Measurements from ENCODE around the gene CSN2. TPM values are rescaled to one million over a fixed set of nuclear protein-coding genes. Genes with fewer than 3 reads are reported as not detected.

Gene CSN2
- total and polyA plus RNA-seq, 9 of the 15 experiments (the other 6 are each of a cell fraction or from before 2014, with no cell fraction given): not detected

DNA sequence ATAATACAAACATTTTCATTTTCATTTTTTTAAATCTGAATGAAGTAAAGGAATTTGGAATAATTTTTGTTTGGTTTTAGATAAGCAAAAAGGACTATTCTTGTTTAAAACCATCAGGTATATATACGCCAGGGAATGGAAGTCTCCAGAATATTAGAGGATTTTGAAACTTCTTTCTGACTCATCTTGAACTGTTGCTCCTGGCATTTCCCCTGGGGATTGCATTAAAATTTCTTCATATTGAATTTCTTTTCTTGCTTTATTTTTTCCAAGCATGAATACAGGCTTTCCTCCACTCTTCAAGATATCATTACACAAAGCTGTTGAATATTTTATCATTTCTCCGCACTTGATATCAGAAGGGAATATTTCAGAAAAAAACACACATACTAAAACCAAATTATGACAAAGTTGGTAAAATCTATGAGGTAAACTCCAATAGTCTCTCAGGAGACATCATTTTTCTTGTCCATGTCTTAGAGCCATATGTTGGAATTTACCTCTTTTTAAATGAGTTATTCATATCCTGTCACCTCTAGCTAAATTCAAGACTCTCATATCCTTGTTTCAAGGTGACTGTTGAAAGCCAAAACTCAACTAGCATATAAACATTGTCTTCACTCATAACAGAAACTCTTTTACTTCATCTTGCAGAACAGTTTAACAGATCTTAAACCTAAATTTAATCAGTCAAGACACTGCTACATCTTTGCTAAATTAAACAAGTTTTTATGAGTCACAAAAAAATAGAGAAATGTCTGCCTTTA lies 55.3 kb downstream of the CSN2 start:
- H3K4me3 ChIP-seq: no peak overlapping the region
- no peaks in the 10 kb centered on the region for H3K9me1 ChIP-seq (ENCODE audit: control insufficient read depth, insufficient read depth, low read length)
- H2AFZ ChIP-seq (ENCODE audit: low read depth, low read length): no peak overlapping the region
- no peaks in the 10 kb centered on the region for H3K79me2 ChIP-seq (ENCODE audit: control insufficient read depth, insufficient read depth, low read length)
- no peaks in the 10 kb centered on the region for H3K9me3 ChIP-seq (replicated peaks; ENCODE audit: control insufficient read depth, insufficient read depth, low read depth, low read length)
- no peak overlapping the region for H3K9ac ChIP-seq (ENCODE audit: insufficient read depth in 1 of 2, low read depth in 2 of 2, low read length in 2 of 2)
- ChIA-PET CTCF (ENCODE audit: low intra/inter-chr PET ratio) (no interaction called here), POLR2A (interaction anchor here (0.6 kb wide), 1 partner anchor 1402 kb away, joined by 3 read pairs; no protein-coding TSS in a partner anchor)
- intact Hi-C loops (cut with micrococcal nuclease) (no loop called here), in situ Hi-C loops (cut with MboI) (no loop called here)
- no peak overlapping the region for H3K4me2 ChIP-seq (ENCODE audit: insufficient read depth, low read length)
- BruUV-seq (replicated peaks): no TSS peak
- WGBS (ENCODE audit: insufficient coverage, low coverage, missing lambda C conversion rate): 0% methylated on average over 2 of the region's 2 CpGs
- no peak overlapping the region for H3K27ac ChIP-seq (ENCODE audit: extremely low read depth, low read depth, low read length)
- H3K36me3 ChIP-seq (ENCODE audit: control insufficient read depth, insufficient read depth, low read length): no peaks in the 10 kb centered on the region
- ATAC-seq (no peak), DNase-seq (ENCODE audit: extremely low read depth in 1 of 4, low spot score in 3 of 4) (no peak), FAIRE-seq (no peak)
- no peak for TF ChIP-seq ZNF766 (CRISPR knock-in tag; conservative IDR thresholded peaks at IDR 0.05)
- no peak for TF ChIP-seq ELF1 (tag; IDR thresholded peaks at IDR 0.05)
- TF ChIP-seq, protein P1, sequence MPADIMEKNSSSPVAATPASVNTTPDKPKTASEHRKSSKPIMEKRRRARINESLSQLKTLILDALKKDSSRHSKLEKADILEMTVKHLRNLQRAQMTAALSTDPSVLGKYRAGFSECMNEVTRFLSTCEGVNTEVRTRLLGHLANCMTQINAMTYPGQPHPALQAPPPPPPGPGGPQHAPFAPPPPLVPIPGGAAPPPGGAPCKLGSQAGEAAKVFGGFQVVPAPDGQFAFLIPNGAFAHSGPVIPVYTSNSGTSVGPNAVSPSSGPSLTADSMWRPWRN (IDR thresholded peaks at IDR 0.05; ENCODE audit: low read depth): no peak
- TF ChIP-seq, protein P2, sequence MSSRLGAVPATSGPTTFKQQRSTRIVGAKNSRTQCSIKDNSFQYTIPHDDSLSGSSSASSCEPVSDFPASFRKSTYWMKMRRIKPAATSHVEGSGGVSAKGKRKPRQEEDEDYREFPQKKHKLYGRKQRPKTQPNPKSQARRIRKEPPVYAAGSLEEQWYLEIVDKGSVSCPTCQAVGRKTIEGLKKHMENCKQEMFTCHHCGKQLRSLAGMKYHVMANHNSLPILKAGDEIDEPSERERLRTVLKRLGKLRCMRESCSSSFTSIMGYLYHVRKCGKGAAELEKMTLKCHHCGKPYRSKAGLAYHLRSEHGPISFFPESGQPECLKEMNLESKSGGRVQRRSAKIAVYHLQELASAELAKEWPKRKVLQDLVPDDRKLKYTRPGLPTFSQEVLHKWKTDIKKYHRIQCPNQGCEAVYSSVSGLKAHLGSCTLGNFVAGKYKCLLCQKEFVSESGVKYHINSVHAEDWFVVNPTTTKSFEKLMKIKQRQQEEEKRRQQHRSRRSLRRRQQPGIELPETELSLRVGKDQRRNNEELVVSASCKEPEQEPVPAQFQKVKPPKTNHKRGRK (tag; IDR thresholded peaks at IDR 0.05): no peak
- TF ChIP-seq HIVEP1 (CRISPR knock-in tag; IDR thresholded peaks at IDR 0.05): no peak
- no peak for TF ChIP-seq SRSF9 (IDR thresholded peaks at IDR 0.05; ENCODE audit: borderline replicate concordance, low read depth, low read length)
- TF ChIP-seq, protein P3, sequence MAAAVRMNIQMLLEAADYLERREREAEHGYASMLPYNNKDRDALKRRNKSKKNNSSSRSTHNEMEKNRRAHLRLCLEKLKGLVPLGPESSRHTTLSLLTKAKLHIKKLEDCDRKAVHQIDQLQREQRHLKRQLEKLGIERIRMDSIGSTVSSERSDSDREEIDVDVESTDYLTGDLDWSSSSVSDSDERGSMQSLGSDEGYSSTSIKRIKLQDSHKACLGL (CRISPR knock-in tag; IDR thresholded peaks at IDR 0.05; ENCODE audit: borderline replicate concordance, poor library complexity, severe bottlenecking): no peak
- no peak for TF ChIP-seq SAFB2 (IDR thresholded peaks at IDR 0.05; ENCODE audit: borderline replicate concordance, low read depth, low read length, severe bottlenecking)
- TF ChIP-seq GABPA (tag; conservative IDR thresholded peaks at IDR 0.05; ENCODE audit: low read depth): no peak
- TF ChIP-seq, protein P4, sequence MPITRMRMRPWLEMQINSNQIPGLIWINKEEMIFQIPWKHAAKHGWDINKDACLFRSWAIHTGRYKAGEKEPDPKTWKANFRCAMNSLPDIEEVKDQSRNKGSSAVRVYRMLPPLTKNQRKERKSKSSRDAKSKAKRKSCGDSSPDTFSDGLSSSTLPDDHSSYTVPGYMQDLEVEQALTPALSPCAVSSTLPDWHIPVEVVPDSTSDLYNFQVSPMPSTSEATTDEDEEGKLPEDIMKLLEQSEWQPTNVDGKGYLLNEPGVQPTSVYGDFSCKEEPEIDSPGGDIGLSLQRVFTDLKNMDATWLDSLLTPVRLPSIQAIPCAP (CRISPR knock-in tag; IDR thresholded peaks at IDR 0.05; ENCODE audit: borderline replicate concordance): no peak
- TF ChIP-seq BRCA1 (IDR thresholded peaks at IDR 0.05): no peak
- no peak for TF ChIP-seq BRCA1 (CRISPR knock-in tag; IDR thresholded peaks at IDR 0.05)
- TF ChIP-seq KAT8 (IDR thresholded peaks at IDR 0.05; ENCODE audit: low read depth): no peak
- TF ChIP-seq, protein P5, sequence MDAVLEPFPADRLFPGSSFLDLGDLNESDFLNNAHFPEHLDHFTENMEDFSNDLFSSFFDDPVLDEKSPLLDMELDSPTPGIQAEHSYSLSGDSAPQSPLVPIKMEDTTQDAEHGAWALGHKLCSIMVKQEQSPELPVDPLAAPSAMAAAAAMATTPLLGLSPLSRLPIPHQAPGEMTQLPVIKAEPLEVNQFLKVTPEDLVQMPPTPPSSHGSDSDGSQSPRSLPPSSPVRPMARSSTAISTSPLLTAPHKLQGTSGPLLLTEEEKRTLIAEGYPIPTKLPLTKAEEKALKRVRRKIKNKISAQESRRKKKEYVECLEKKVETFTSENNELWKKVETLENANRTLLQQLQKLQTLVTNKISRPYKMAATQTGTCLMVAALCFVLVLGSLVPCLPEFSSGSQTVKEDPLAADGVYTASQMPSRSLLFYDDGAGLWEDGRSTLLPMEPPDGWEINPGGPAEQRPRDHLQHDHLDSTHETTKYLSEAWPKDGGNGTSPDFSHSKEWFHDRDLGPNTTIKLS (IDR thresholded peaks at IDR 0.05; ENCODE audit: borderline replicate concordance, low read depth): no peak
- no peak for TF ChIP-seq HSF4 (CRISPR knock-in tag; IDR thresholded peaks at IDR 0.05; ENCODE audit: borderline replicate concordance)
- TF ChIP-seq TCF7L2 (IDR thresholded peaks at IDR 0.05; ENCODE audit: low read depth, low read length): no peak
- H3K4me1 ChIP-seq (replicated peaks in 1 of 2; ENCODE audit: control insufficient read depth in 2 of 2, insufficient read depth in 2 of 2, low read length in 2 of 2): no peaks in the 10 kb centered on the region
- no peaks in the 10 kb centered on the region for H4K20me1 ChIP-seq (replicated peaks; ENCODE audit: control insufficient read depth, insufficient read depth, low read length)
- H3K27me3 ChIP-seq (ENCODE audit: control insufficient read depth in 2 of 2, insufficient read depth in 2 of 2, low read length in 2 of 2): no peaks in the 10 kb centered on the region
